Liver (tissue), 3 donors: ENCODE data around the gene NAA80.

Experiments
- ATF3 ChIP-seq: IDR thresholded peaks from 2 replicates; pipeline ENCODE4 v1.6.1; 2016; ENCODE audit warnings: antibody characterized with exemption
- CTCF ChIP-seq: fragments of 150-350 bp; IDR thresholded peaks from 2 replicates; pipeline ENCODE4 v1.5.1; 2017; ENCODE audit warnings: improper control_type of control experiment, low read depth, low read length; ENCODE audit not compliant: missing input control
- EGR1 ChIP-seq, 2 donors: IDR thresholded peaks; 2 replicates each; pipeline ENCODE4 v1.6.1; 2016 to 2018; ENCODE audit warnings: antibody characterized with exemption in 2 of 2, low read depth in 2 of 2
- FOXA1 ChIP-seq: IDR thresholded peaks from 2 replicates; pipeline ENCODE4 v1.6.1; 2016; ENCODE audit warnings: antibody characterized with exemption
- FOXA2 ChIP-seq: IDR thresholded peaks from 2 replicates; pipeline ENCODE4 v1.6.1; 2016; ENCODE audit warnings: antibody characterized with exemption
- GABPA ChIP-seq, 2 donors: IDR thresholded peaks in 1 of 2; conservative IDR thresholded peaks in 1 of 2; 2 replicates each; pipeline ENCODE4 v1.6.1; 2016; ENCODE audit warnings: antibody characterized with exemption in 2 of 2, mild to moderate bottlenecking in 1 of 2, moderate library complexity in 1 of 2
- MAX ChIP-seq: IDR thresholded peaks from 2 replicates; pipeline ENCODE4 v1.6.1; 2016; ENCODE audit warnings: antibody characterized with exemption
- RAD21 ChIP-seq, 2 donors: IDR thresholded peaks; 2 replicates each; pipeline ENCODE4 v1.6.1; 2016; ENCODE audit warnings: antibody characterized with exemption in 2 of 2, mild to moderate bottlenecking in 2 of 2
- REST ChIP-seq: IDR thresholded peaks from 2 replicates; pipeline ENCODE4 v1.6.1; 2016; ENCODE audit warnings: antibody characterized with exemption, mild to moderate bottlenecking
- SP1 ChIP-seq: IDR thresholded peaks from 2 replicates; pipeline ENCODE4 v1.6.1; 2018; ENCODE audit warnings: antibody characterized with exemption, mild to moderate bottlenecking
- TAF1 ChIP-seq: conservative IDR thresholded peaks from 2 replicates; pipeline ENCODE4 v1.6.1; 2016; ENCODE audit warnings: antibody characterized with exemption, mild to moderate bottlenecking
- YY1 ChIP-seq: IDR thresholded peaks from 2 replicates; pipeline ENCODE4 v1.6.1; 2016; ENCODE audit warnings: antibody characterized with exemption, mild to moderate bottlenecking
- ZBTB33 ChIP-seq: IDR thresholded peaks from 2 replicates; pipeline ENCODE4 v1.6.1; 2016; ENCODE audit warnings: antibody characterized with exemption
- donor health status: healthy.
- donor health status: healthy.

GRCh38 chr3:50330330-50330729 is 31.1 kb upstream of the NAA80 start:
- TF ChIP-seq CTCF (no peak), REST (no peak), SP1 (no peak), MAX (no peak), GABPA (IDR thresholded peaks at IDR 0.05 in 1 of 2, conservative IDR thresholded peaks at IDR 0.05 in 1 of 2) (no peak), YY1 (no peak), FOXA2 (no peak), ZBTB33 (no peak), TAF1 (no peak), RAD21 (IDR thresholded peaks at IDR 0.05) (no peak), FOXA1 (no peak), EGR1 (IDR thresholded peaks at IDR 0.05; ENCODE audit: low read depth in 2 of 2) (no peak), ATF3 (no peak)
